GM12878 (cell line): ENCODE measurements around the gene SRI. TPM values are rescaled to one million over a fixed set of nuclear protein-coding genes. Genes with fewer than 3 reads are reported as not detected.

Experiments used
- ATAC-seq: fragments of 200-7000 bp; cut with Tn5 transposase; 3 replicates; pipeline ENCODE4 v1.9.1; 2020; ENCODE audit warnings: mild to moderate bottlenecking, moderate library complexity
- BruUV-seq: library from RNA; stranded (reverse); fragments of 400-500 nt; replicated peaks from 2 replicates; lab custom pipeline; 2021; lab: Mats Ljungman, UMichigan
- CTCF ChIA-PET: fragments of 300-600 bp; sonication (Branson Sonifier 250); formaldehyde crosslinking; extraction: SDS; loops from one replicate; lab custom pipeline; 2021; ENCODE audit warnings: inconsistent platforms; lab: Yijun Ruan, JAX
- POLR2A ChIA-PET: fragments of 350-600 bp; formaldehyde crosslinking; extraction: SDS; loops from one replicate; lab custom pipeline; 2021; ENCODE audit warnings: inconsistent platforms; lab: Charles Lee
- RAD21 ChIA-PET: fragments of 300-600 bp; sonication (Branson Sonifier 250); formaldehyde crosslinking; loops from one replicate; lab custom pipeline; 2023; ENCODE audit warnings: antibody characterized with exemption; ENCODE audit not compliant: unreplicated experiment; lab: Charles Lee
- SMC1A ChIA-PET: fragments of 300-600 bp; sonication (Branson Sonifier 250); formaldehyde crosslinking; loops from one replicate; lab custom pipeline; 2023; ENCODE audit not compliant: unreplicated experiment, uncharacterized antibody; lab: Charles Lee
- DNase-seq: peaks from one replicate; pipeline ENCODE4 v3.0.0-alpha.2; 2011; ENCODE audit warnings: low read depth, low spot score
- FAIRE-seq: peaks from 3 replicates; lab custom pipeline; 2011; peaks lifted over from hg19 to GRCh38; lab: Jason Lieb, UNC
- H2AFZ ChIP-seq: 2 replicates; pipeline ENCODE4 v1.6.0; 2011; ENCODE audit warnings: low read depth, low read length, control low read depth; ENCODE audit not compliant: control insufficient read depth
- H3K27ac ChIP-seq: 2 replicates; pipeline ENCODE4 v1.5.1; 2011; ENCODE audit warnings: control low read depth; ENCODE audit not compliant: control insufficient read depth, insufficient read depth
- H3K27me3 ChIP-seq, 2 experiments: replicated peaks in 1 of 2; 2 replicates each; pipeline versions ENCODE4 v1.6.0 to v1.6.1; 2011; ENCODE audit warnings: low read length in 1 of 2; ENCODE audit not compliant: control insufficient read depth in 2 of 2, insufficient read depth in 2 of 2
- H3K36me3 ChIP-seq, 2 experiments: 2 replicates each; pipeline ENCODE4 v1.5.1; 2011; ENCODE audit warnings: low read length in 1 of 2; ENCODE audit not compliant: control insufficient read depth in 2 of 2, insufficient read depth in 2 of 2
- H3K4me1 ChIP-seq: 2 replicates; pipeline ENCODE4 v1.6.1; 2011; ENCODE audit warnings: mild to moderate bottlenecking, low read length, moderate library complexity, mixed read lengths; ENCODE audit not compliant: control insufficient read depth, insufficient read depth
- H3K4me2 ChIP-seq: 2 replicates; pipeline ENCODE4 v1.6.0; 2011; ENCODE audit warnings: control low read depth; ENCODE audit not compliant: control insufficient read depth, insufficient read depth
- H3K4me3 ChIP-seq: fragments of 200-600 bp; sonication (generic); 2 replicates; pipeline ENCODE4 v1.5.1; 2016
- H3K79me2 ChIP-seq: 2 replicates; pipeline ENCODE4 v1.6.0; 2011; ENCODE audit warnings: low read length; ENCODE audit not compliant: control insufficient read depth, insufficient read depth
- H3K9ac ChIP-seq: 2 replicates; pipeline ENCODE4 v1.8.0; 2011; ENCODE audit warnings: low read length, control low read depth, mixed read lengths; ENCODE audit not compliant: control insufficient read depth, insufficient read depth
- H3K9me3 ChIP-seq: replicated peaks from 3 replicates; pipeline ENCODE4 v1.5.1; 2011; ENCODE audit warnings: mild to moderate bottlenecking, low read length; ENCODE audit not compliant: control insufficient read depth, insufficient read depth
- H4K20me1 ChIP-seq: 2 replicates; pipeline ENCODE4 v1.6.0; 2011; ENCODE audit not compliant: control insufficient read depth, insufficient read depth
- CHD4 ChIP-seq: fragments of 200-600 bp; sonication (generic); IDR thresholded peaks from 2 replicates; pipeline ENCODE4 v1.6.1; 2016; ENCODE audit warnings: mild to moderate bottlenecking
- ELK1 ChIP-seq: IDR thresholded peaks from 2 replicates; pipeline ENCODE4 v1.6.1; 2012; ENCODE audit warnings: low read depth, low read length, improper control_type of control experiment
- HDAC6 ChIP-seq: fragments of 200-600 bp; sonication (generic); IDR thresholded peaks from one replicate; pipeline ENCODE4 v1.8.0; 2017; ENCODE audit warnings: antibody characterized with exemption; ENCODE audit not compliant: unreplicated experiment
- MEF2A ChIP-seq: IDR thresholded peaks from 2 replicates; pipeline ENCODE4 v1.6.1; 2011; ENCODE audit warnings: low read depth, mild to moderate bottlenecking, low read length, moderate library complexity; ENCODE audit not compliant: insufficient read depth
- NR2C1 ChIP-seq: fragments of 450-650 bp; IDR thresholded peaks from 2 replicates; pipeline ENCODE4 v1.6.1; 2017; ENCODE audit warnings: antibody characterized with exemption, mild to moderate bottlenecking, moderate library complexity
- PAX5 ChIP-seq: IDR thresholded peaks from 2 replicates; pipeline ENCODE4 v1.6.1; 2011; ENCODE audit warnings: low read depth, low read length, borderline replicate concordance
- PKNOX1 ChIP-seq: fragments of 450-650 bp; IDR thresholded peaks from 2 replicates; pipeline ENCODE4 v1.6.1; 2016; ENCODE audit warnings: mild to moderate bottlenecking
- PRDM15 ChIP-seq: fragments of 450-650 bp; formaldehyde crosslinking; IDR thresholded peaks from 2 replicates; pipeline ENCODE4 v1.4.0; 2020; ENCODE audit warnings: mild to moderate bottlenecking, moderate library complexity
- RAD21 ChIP-seq: IDR thresholded peaks from 2 replicates; pipeline ENCODE4 v1.6.1; 2011; ENCODE audit warnings: mild to moderate bottlenecking, low read depth, low read length, moderate library complexity; ENCODE audit not compliant: insufficient read depth
- RB1 ChIP-seq: fragments of 450-650 bp; formaldehyde crosslinking; IDR thresholded peaks from 2 replicates; pipeline ENCODE4 v1.6.1; 2017; ENCODE audit warnings: mild to moderate bottlenecking, borderline replicate concordance
- REST ChIP-seq: IDR thresholded peaks from 2 replicates; pipeline ENCODE4 v1.6.1; 2012; ENCODE audit warnings: mild to moderate bottlenecking, low read depth, low read length
- SIX5 ChIP-seq: IDR thresholded peaks from 2 replicates; pipeline ENCODE4 v1.6.1; 2011; ENCODE audit warnings: mild to moderate bottlenecking, low read depth, low read length, moderate library complexity; ENCODE audit not compliant: severe bottlenecking
- STAT3 ChIP-seq: IDR thresholded peaks from 2 replicates; pipeline ENCODE4 v1.6.1; 2011; ENCODE audit warnings: low read depth, low read length, improper control_type of control experiment
- TCF7 ChIP-seq: IDR thresholded peaks from 2 replicates; pipeline ENCODE4 v1.6.1; 2014; ENCODE audit warnings: antibody characterized with exemption, borderline replicate concordance
- ZNF207 ChIP-seq: fragments of 450-650 bp; IDR thresholded peaks from 2 replicates; pipeline ENCODE4 v1.6.1; 2014; ENCODE audit warnings: antibody characterized with exemption, mild to moderate bottlenecking, borderline replicate concordance
- ZZZ3 ChIP-seq: IDR thresholded peaks from 2 replicates; pipeline ENCODE4 v1.6.1; 2011; ENCODE audit warnings: low read depth; ENCODE audit not compliant: control insufficient read depth, insufficient read length
- in situ Hi-C: fragments of 300-500 bp; cut with MboI; formaldehyde crosslinking; loops from 9 replicates; pipeline ENCODE4 v1.14.3; 2018; ENCODE audit warnings: mixed read lengths
- intact Hi-C: fragments of 100-400 bp; cut with micrococcal nuclease; formaldehyde crosslinking; loops from one replicate; pipeline ENCODE4 v1.14.2; 2022; ENCODE audit not compliant: unreplicated experiment
- polyA plus RNA-seq, 11 experiments: library from polyadenylated mRNA; depleted of rRNA in 4 of 11; unstranded in 6 of 11; stranded (reverse) in 5 of 11; fragments of >200 nt; fragmentation: Nextera tagmentation in 4 of 11; fragmentation: Illumina TruSeq in 1 of 11; extraction: Ambion mirVana in 4 of 11; extraction: Trizol in 1 of 11; gene quantifications; 1 replicate in 1 of 11; 2 replicates in 10 of 11; pipeline versions ENCODE4 v1.2.1 to v1.2.3, GENCODE V29; 2011 to 2016; ENCODE audit warnings: inconsistent platforms in 2 of 11, missing spikeins in 2 of 11, low read depth in 1 of 11
- total RNA-seq, 4 experiments: library from RNA; depleted of rRNA in 3 of 4; stranded (reverse); fragments of >200 nt in 3 of 4; fragmentation: Illumina TruSeq in 1 of 4; extraction: Trizol in 1 of 4; gene quantifications; 2 replicates each; pipeline versions ENCODE4 v1.2.1 to v1.2.3, GENCODE V29; 2013 to 2021

The SRI gene
- total and polyA plus RNA-seq, 10 of the 15 experiments (the other 5 are each of a cell fraction or from before 2014, with no cell fraction given): 94.7 to 588 (median 242) TPM

GRCh38 chr7:88165697-88166096 lies 54.1 kb downstream of the SRI start:
- ChIA-PET SMC1A (interaction anchor here (1.5 to 2.0 kb wide), 3 partner anchors 12 to 51 kb away, joined by 3 to 5 read pairs (median 5); no protein-coding TSS in a partner anchor), CTCF (interaction anchor here (0.7 kb wide), 1 partner anchor 448 kb away, joined by 3 read pairs; no protein-coding TSS in a partner anchor), POLR2A (no interaction called here), RAD21 (interaction anchor here (1.3 kb wide), 1 partner anchor 94 kb away, joined by 3 read pairs; no protein-coding TSS in a partner anchor)
- Histone ChIP-seq H4K20me1 (no peaks in the 10 kb centered on the region), H3K4me3 (no peak overlapping the region), H3K4me2 (no peak overlapping the region), H3K79me2 (no peaks in the 10 kb centered on the region), H2AFZ (no peak overlapping the region), H3K9me3 (no peaks in the 10 kb centered on the region), H3K4me1 (no peaks in the 10 kb centered on the region), H3K9ac (no peak overlapping the region), H3K36me3 (0 out of 4 replicates have a peak, but pooled peaks cover 0 to 5% of the 10 kb centered on the region in 2 experiments), H3K27ac (no peak overlapping the region), H3K27me3 (no peaks in the 10 kb centered on the region)
- intact Hi-C loops: loop anchor here (5.0 kb wide), 1 partner anchor 48 kb away; no protein-coding TSS in a partner anchor
- in situ Hi-C loops: no loop called here
- DNase-seq (no peak), FAIRE-seq (no peak), ATAC-seq (no peak)
- no TSS peak for BruUV-seq
- TF ChIP-seq PRDM15 (CRISPR knock-in tag) (no peak), TCF7 (no peak), STAT3 (no peak), MEF2A (no peak), RAD21 (no peak), PAX5 (no peak), REST (no peak), PKNOX1 (no peak), ELK1 (no peak), ZZZ3 (no peak), RB1 (no peak), ZNF207 (no peak), SIX5 (no peak), CHD4 (no peak), NR2C1 (no peak), HDAC6 (no peak)
